Dermis microvascular lymphatic vessel endothelial cell (primary cell): ENCODE data around the gene ZNF503. TPM values are rescaled to one million over a fixed set of nuclear protein-coding genes. Genes with fewer than 3 reads are reported as not detected.

Experiments used
- DNase-seq, 2 donors: peaks; one replicate each; pipeline versions ENCODE4 v3.0.0 to v3.0.0-alpha.2; 2010; ENCODE audit warnings: low read depth in 2 of 2
- total RNA-seq: library from RNA; depleted of rRNA; stranded (reverse); fragments of >200 nt; gene quantifications from 2 replicates; pipeline ENCODE4 v1.2.1, GENCODE V29; 2014

The ZNF503 gene, protein sequence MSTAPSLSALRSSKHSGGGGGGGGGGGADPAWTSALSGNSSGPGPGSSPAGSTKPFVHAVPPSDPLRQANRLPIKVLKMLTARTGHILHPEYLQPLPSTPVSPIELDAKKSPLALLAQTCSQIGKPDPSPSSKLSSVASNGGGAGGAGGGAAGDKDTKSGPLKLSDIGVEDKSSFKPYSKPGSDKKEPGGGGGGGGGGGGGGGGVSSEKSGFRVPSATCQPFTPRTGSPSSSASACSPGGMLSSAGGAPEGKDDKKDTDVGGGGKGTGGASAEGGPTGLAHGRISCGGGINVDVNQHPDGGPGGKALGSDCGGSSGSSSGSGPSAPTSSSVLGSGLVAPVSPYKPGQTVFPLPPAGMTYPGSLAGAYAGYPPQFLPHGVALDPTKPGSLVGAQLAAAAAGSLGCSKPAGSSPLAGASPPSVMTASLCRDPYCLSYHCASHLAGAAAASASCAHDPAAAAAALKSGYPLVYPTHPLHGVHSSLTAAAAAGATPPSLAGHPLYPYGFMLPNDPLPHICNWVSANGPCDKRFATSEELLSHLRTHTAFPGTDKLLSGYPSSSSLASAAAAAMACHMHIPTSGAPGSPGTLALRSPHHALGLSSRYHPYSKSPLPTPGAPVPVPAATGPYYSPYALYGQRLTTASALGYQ
- total RNA-seq, result 0.26 and 1.4 TPM in 2 replicates

DNA sequence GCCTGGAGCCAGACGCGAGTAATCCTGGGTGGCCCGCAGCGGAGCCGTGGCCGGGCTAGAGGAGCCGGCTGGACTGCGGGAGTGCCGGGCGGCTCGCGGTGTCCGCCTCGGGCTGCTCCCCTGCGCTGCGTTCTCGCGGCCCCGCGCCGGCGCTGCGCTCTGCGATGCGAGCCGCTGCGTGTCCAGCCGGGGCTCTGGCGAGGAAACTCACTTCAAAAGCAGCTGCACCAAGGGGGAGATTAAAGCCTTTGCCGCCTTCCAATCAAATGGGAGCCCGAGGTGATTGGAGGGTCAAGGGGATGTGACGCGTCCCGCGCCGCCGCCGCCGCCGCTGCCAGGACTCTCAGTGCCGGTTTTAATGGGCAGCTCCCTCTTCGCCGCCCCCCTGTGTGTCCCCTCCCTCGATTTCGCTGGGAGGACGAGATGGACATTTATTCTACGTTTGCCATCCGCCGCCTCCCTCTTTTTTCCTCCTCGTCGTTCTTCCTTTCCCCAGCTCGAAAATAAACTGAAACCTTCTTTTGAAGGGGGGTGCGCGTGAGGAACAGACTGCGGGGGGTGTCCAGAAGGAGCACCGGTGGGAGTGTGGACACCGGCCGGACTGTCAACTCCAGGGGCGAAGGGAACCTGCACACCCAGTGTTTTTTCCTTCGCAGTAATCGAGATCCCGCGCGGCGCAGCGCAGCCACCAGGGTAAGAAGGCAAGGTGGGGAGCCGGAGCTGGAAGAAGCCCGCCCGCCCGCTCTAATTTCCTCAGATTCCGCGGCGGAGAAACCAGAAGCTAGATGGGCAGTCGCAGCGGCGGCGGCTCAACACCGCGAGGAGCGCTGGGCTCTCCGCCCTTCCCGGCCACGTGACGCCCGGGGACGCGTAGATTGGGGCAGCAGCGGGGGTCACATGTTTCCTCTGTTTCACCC, at the start of gene ZNF503:
ZNF503 (minus strand) TSS at position 196 of the 917 bp plus-strand sequence. CDS start 345 bp downstream, outside the sequence.
- peak; percentile 89 to 97 for DNase-seq

DNA sequence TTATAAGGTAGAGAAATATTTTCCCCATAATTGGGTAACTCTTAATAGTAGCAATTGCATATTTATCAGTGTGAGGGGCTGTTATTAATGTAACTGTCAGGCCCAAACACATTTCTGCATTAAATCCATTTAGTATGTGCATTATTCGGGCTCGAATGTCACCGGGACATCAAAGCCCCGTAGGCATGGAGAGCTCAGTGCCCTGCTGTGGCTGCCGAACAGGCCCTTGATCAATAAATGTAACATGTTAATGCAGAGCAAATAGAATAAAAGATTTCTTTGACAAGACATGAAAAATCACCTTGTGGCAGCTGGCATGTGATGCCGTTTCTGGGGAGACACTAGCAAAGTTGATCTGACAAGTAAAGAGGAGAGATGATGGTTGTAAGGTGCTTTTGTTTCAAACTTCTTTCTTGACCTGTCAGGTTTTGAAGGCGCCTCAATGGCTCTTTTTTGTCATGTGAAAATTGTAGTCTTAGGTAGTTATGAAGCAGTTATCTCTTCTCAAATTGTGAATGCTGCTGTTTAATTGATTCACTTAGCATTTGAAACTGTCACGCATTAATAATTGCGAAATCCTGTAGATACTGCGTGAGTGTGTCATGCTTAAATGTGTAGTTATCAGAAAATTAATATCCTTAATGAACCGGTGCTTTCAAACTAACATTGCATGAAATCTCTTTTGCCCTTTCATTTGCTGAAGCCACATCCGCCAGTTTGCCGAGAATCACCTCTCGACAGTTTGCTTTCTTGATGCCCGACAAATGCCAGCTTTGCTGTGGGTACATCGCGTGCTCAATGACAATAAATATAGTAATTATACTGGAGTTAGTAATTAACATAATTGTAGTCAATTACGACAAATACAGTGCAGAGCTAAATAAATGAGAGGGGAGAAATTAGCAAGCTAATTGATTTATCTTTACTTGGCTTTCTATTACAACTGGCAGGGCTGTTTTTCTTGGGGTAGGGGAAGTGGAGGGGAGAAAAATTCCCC, 49.4 kb upstream of the ZNF503 start:
- DNase-seq, result no peak

DNA sequence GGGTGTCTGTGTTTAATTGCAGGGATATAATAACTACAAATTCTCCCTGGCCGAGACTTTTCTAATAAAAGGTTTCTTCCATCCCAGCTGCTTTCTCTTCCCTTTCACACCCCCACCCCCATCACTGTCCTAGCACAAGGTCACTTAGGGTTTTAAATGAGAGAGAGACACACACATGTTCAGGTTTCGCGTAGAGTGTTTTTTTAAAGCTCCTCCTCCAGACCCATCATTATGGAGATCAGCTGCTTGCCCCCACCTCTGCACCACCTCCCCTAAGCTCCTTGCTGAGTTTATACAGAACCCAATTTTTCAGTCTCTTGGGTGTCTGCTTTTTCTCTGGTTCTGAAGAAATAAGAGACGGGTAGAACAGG, 48.5 kb upstream of the ZNF503 start:
- DNase-seq, result no peak

DNA sequence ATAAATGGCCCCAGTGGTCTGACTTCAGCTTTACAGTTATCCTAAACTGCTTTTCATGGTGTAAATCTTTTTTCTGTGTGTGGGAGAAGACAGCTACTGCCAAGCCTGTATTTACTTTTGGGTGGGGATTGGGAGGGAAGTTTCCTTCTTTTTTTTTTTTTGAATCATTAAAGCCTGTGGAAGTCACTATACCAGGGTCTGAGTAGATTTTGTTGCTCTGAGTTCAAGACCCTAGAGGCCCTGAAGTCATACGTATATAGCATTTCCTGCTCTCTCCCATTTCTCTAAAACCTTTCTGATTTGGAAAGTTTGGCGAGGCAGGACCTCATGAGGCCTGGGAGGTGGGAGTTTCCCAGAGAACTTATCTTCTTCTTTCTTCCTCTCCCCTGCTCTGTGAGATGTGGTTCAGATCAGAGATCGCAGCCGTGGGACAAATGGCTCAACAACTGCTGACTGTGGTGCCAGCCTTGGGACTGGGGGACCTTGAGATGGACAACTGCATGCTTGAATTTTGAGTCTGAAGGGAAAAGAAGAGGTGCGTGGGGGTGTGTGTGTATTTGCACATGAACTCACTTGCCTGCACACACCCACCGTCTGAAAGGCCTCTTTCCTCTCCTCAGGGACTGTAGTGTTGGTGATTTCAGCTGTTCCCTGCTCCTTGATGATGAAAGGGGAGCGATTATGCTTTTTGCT, 48.0 kb upstream of the ZNF503 start:
- DNase-seq, result no peak

DNA sequence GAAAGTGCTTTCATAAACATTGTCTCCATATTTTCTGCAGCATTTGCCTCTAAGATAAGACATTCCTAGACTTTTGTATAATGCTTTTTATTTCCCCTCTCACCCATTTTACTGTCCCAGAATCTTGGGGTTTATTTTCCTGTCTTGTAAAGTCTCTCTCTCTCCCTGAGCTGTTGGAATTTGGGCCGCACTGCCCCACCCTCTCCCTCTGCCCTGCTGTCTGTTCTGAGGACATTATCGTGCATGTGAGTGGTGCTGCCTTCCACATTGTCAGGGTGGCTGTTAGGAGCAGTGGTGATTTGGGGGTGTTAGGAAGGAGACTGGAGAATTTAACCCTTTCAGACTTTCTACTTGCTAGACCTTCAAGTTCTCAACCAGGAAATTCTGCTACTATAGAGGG, 46.6 kb upstream of the ZNF503 start:
- no peak for DNase-seq

DNA sequence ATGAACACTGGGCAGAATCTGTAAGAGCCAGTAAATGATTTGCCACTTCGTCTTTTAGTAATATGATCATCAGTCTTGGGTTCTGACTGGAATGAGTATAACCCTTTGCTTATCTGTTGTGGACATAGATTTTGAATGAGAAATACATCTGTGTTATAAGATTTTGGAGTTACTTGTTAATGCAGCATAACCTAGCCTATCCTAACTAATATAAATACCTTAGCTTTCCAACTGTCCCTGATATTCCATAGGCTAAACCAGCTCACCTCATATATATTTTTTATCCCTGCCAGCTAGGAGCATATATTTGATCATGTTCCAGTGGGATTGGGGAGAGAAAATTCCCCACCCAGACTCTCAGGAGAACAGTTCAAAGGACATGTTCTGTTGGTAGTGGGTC, 44.9 kb upstream of the ZNF503 start:
- no peak for DNase-seq

DNA sequence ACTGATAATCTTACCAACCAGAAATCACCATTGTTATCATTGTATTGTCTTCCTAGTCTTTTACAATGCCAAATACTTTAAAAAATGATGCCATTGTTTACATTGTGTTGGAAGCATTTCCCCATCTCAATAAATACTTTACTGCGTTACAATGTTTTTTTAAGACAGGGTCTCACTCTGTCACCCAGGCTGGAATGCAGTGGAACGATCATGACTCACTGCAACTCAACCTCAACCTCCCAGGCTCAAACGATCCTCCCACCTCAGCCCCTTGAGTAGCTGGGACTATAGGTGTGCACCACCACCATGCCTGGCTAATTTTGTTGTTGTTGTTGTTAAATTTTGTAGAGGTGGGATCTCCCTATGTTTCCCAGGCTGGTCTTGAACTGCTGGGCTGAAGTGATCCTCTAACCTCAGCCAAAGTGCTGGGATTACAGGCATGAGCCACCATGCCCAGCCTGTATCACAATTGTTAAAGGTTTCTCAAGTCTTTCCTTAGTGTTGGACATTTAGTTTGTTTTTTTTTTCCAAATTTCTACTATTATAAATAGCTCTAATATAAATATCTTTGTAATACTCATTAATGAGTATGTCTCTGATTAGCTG, 43.3 kb upstream of the ZNF503 start:
- DNase-seq, result no peak

DNA sequence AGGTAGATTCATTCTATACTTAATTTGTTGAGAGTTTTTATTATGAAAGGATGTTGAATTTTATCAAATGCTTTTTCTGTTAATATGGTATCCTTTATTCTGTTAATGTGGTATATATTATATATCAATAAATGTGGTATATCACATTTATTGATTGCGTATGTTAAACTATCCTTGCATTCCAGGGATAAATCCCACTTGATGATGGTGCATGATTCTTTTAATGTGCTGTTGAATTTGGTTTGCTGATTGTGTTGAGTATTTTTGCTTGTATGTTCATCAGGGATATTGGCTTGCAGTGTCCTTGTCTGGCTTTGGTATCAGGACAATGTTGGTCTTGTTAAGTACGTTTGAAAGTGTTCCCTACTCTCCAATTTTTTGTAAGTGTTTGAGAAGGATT, 41.8 kb upstream of the ZNF503 start:
- no peak for DNase-seq

DNA sequence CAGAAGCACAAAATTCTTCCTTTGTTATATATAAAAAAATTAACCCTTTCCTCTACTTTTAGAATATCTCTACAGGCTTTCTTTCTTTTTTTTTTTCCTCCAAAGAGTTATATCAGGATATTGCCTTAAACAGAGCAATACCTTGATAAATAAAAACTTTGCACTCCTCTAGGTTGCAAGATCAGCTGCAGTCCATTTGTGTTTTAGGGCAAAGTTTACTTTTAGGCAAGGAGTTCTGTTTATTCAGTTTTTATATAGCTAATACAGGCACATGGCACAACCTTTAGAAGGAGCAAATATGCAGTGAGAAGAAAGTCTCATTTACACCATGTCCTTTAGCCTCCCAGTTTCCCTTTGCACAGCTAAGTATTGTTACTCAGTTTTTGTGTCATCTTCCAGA, 40.1 kb upstream of the ZNF503 start:
- DNase-seq, result no peak

DNA sequence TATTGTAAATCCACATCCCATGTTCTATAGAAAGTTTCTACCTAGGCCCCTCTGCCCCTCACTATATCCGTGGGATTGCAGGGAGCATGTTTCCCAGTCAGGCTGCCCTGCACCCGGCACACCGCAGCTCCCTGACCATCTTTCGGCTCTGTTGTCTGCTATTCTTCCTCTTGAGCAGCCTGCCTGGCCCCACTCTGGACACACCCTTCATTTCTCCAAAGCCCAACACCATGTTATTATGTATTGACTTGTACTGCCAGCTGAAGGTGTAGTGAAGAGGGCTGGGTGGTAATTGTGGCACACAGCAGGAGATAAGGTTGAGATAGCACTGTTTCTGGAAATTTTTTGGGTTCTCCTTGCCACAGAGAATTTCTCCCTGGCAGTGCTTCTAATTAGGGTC, 39.6 kb upstream of the ZNF503 start:
- no peak for DNase-seq

DNA sequence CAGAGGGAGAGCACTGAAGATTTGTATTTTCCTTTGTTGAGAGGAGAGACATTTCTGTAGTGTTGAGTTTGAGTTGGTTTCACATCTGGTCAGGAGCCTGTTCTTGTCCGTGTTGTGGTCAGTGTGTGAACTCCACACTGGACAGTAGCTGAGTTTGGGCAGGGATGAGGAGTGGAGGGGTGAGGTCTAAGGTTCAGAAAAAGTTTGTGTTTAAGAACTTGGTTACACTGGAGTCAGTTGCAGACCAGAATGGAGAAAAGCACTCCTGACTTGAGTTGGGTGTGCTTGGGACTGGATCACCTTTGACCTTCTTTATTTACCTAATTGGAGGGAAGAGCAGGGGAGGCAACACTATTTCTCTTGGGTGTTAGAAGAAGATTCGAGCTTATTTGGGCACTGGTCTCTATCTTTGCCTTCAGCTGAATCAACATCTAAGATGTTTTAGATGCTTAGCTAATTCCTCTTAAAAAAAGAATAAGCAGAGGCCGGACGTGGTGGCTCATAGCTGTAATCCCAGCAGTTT, 38.8 kb upstream of the ZNF503 start:
- DNase-seq, result no peak

DNA sequence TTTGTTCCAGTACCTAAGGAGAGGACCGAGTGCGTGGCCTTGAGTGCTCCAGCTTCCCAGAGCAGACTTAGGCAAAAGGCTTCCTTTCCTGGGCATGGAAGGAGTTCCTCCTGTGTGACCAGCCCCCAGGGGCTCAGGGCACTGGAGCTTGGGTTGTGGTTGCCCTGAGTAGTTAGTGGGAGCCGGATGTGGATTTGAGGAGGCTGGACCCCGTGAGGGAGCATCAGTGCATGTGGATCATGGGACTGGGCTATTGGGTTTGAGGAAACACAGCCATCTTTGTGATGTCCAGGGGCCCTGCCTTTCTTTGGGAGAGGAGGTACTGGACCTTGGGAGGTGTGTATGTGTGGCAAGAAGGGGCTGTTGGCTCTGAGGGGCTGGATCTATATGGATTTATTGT, 38.2 kb upstream of the ZNF503 start:
- no peak for DNase-seq

DNA sequence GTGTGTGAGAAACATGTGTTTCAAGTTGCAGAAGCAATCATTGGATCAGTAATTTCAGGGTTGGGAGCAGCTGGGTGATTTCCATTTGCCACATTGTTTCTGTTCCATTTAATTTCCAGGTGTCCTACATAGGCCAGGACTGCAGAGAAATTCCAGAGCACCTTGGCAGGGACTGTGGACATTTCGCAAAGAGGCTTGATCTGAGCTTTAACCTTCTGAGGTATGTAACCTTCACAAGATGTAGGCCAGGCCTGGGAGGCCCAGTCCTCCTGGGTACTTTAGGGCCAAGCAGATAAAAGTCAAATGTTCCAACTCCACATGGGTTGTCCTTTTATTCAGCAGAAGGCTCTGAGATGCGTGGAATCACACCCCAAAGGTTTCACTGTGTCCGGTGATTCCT, 36.7 kb upstream of the ZNF503 start:
- no peak for DNase-seq

DNA sequence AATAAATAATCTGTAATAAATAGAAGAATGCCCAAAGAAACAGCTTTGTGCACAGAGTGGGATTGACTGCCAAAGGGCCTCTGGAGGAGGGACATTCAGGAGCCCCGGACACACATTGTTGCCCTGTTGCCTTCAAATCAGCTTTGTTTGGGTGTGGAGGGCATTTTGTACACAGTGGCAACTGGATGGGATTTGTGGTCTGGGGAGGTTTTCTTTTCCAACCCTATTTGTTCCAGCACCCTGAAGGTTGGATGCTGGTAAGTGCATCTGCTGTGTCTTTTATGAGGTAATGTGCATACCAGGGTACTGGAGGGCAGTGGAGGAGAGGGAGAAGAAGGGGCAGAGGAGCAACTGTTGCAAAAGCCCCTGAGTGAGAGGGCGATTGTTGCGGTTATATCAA, 36.1 kb upstream of the ZNF503 start:
- no peak for DNase-seq

DNA sequence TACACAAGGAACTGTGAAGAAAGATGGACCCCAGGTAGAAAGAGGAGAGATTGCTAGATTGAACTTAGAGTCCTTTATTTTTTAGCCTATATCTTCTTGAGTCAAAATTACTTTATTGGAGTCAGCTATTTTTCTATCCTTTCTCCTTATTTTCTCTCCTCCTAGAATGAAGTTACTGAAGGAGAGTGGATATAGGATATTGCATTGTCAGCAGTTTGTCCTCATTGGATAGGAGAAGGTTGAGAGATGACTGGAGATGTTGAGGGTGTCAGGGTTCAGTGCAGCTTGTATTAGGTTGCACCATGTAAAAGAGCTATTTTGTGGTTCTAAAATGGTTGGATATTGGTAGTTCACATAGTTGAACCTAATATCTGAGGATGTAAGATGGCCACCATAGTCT, 35.3 kb upstream of the ZNF503 start:
- DNase-seq, result no peak

DNA sequence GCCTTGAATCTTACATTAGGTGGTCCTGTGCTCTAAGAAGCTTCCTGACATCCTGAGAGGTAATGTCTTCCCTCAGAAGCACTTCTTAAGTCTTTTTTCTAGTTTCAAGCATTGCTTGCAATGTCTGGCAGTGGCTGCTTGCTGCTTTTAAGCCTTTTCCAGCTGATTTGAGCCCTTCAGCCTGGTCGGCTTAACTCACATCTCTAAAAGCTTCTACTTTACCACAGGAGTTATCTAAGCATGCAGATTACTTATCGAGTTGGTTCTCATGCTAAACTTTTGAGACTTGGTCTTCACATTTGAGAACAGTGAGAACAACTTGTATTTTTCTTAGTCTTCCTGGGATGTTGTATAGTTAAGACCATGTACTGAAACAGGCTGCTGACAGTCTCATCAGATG, 33.7 kb upstream of the ZNF503 start:
- DNase-seq, result no peak

DNA sequence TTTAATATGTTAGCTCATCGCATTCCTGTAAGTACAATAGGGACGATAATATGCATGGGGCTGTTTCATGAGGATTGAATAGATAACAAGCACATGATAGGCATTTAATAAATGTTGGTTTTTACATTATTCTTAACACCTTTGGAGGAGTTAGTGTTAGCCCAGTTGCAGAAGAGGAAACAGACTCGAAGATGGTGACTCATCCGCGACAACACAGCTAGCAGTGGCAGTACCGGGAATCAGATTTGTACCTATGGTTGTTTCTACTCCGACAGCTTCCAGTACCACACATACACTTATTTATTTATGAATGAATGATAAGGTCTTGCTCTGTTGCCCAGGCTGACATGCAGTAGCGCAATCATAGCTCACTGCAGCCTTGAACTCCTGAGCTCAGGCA, 32.7 kb upstream of the ZNF503 start:
- DNase-seq, result no peak

DNA sequence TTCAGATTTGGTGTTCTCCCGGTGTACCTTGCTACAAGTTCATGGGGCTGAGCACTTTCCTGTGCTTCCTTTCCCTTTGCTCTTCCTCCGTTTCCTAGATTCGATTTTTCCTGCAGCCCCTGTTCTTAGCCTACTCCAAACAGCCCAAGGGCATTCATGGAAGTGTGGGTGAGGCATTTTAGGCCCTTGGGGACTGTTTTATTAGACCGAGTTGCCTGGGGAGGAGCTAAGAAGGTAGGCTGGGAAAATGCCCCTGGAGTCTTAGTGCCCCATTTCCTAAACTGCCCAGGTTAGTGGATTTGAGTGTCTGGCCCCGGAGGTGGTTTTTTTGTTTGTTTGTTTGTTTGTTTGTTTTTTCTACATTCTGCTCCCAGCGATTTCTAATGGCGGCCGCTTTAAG, 31.7 kb upstream of the ZNF503 start:
- DNase-seq, result no peak

DNA sequence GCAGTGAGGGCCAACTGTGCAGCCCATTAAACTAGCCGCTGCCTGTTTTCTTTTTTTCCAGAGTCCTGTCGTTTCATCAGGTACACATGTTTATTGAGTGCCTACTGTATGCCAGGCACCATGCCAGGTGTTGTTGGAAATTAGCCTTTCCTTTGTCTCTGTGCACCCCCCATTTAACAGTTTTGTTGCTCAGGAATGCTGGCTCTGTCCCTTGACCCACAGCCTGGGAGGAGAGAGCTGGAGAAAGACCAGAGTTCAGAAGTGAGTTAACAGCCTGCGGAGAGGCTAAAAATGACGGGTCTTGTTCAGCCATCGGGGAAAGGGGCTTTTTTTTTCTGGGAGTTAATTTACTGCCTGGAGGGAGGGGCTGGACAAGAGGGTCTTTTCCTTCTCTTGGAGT, 31.2 kb upstream of the ZNF503 start:
- DNase-seq, result no peak

DNA sequence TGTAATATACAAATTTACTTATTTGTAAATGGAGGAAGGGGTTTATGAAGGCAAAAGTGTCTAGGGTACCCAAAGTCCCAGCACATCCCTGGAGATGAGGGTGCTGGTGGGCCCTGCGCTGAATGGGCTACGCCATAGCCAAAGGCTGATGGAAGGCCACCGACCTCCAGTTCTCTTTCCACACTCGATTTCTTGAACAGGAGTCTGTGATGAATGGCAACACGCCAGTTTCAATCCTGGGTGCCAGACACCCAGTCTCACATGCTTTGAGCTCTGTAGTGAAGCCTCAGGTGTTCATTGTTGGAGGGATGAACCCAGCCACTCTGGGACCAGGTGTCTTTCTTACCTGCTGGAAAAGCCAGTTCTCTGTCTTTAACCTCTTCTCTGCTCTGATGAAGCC, 30.6 kb upstream of the ZNF503 start:
- no peak for DNase-seq
